H9 (cell line): ENCODE data around the gene CEP112. TPM values are rescaled to one million over a fixed set of nuclear protein-coding genes. Genes with fewer than 3 reads are reported as not detected.

ENCODE experiments used
- DNase-seq: peaks from one replicate; pipeline ENCODE4 v3.0.0-alpha.2; 2017
- H2AFZ ChIP-seq: one replicate; pipeline ENCODE4 v1.6.1; 2013; ENCODE audit warnings: mild to moderate bottlenecking, low read length, control low read depth, moderate library complexity
- H2AK5ac ChIP-seq: 2 replicates; pipeline ENCODE4 v1.6.1; 2013; ENCODE audit warnings: low read length, control low read depth, mixed read lengths; ENCODE audit not compliant: insufficient read length
- H2BK120ac ChIP-seq: one replicate; pipeline ENCODE4 v1.6.1; 2013; ENCODE audit warnings: low read depth, mild to moderate bottlenecking, low read length, control low read depth, inconsistent platforms; ENCODE audit not compliant: poor library complexity, severe bottlenecking
- H2BK12ac ChIP-seq: 2 replicates; pipeline ENCODE4 v1.6.1; 2013; ENCODE audit warnings: low read length, control low read depth, mixed read lengths, low read depth; ENCODE audit not compliant: insufficient read length
- H2BK15ac ChIP-seq: 2 replicates; pipeline ENCODE4 v1.6.1; 2013; ENCODE audit warnings: low read depth, low read length, control low read depth
- H2BK20ac ChIP-seq: one replicate; pipeline ENCODE4 v1.6.1; 2013; ENCODE audit warnings: low read depth, mild to moderate bottlenecking, low read length, control low read depth, inconsistent platforms; ENCODE audit not compliant: poor library complexity, severe bottlenecking
- H2BK5ac ChIP-seq: 2 replicates; pipeline ENCODE4 v1.6.1; 2013; ENCODE audit warnings: low read length, control low read depth, mixed read lengths; ENCODE audit not compliant: insufficient read length
- H3K14ac ChIP-seq: 2 replicates; pipeline ENCODE4 v1.6.1; 2013; ENCODE audit warnings: low read length, control low read depth; ENCODE audit not compliant: insufficient read depth
- H3K18ac ChIP-seq: 2 replicates; pipeline ENCODE4 v1.6.1; 2013; ENCODE audit warnings: low read depth, mild to moderate bottlenecking, mixed read lengths, low read length, control low read depth; ENCODE audit not compliant: insufficient read length
- H3K23ac ChIP-seq: 2 replicates; pipeline ENCODE4 v1.6.1; 2013; ENCODE audit warnings: low read length, control low read depth, mixed read lengths, low read depth; ENCODE audit not compliant: insufficient read length
- H3K23me2 ChIP-seq: 2 replicates; pipeline ENCODE4 v1.6.1; 2013; ENCODE audit warnings: low read depth, mild to moderate bottlenecking, mixed read lengths, low read length, control low read depth; ENCODE audit not compliant: insufficient read length, poor library complexity, severe bottlenecking
- H3K27ac ChIP-seq: 2 replicates; pipeline ENCODE4 v1.5.1; 2013; ENCODE audit warnings: low read length, control low read depth, mixed read lengths, low read depth; ENCODE audit not compliant: insufficient read length
- H3K27me3 ChIP-seq: 2 replicates; pipeline ENCODE4 v1.6.1; 2013; ENCODE audit warnings: low read length, control low read depth, inconsistent platforms; ENCODE audit not compliant: insufficient read depth
- H3K4ac ChIP-seq: 2 replicates; pipeline ENCODE4 v1.6.1; 2013; ENCODE audit warnings: low read depth, mild to moderate bottlenecking, control low read depth, inconsistent platforms, low read length, moderate library complexity
- H3K4me1 ChIP-seq: 2 replicates; pipeline ENCODE4 v1.6.1; 2013; ENCODE audit warnings: low read length, control low read depth, inconsistent platforms; ENCODE audit not compliant: insufficient read depth
- H3K4me2 ChIP-seq: 2 replicates; pipeline ENCODE4 v1.6.1; 2013; ENCODE audit warnings: low read length, control low read depth, mixed read lengths; ENCODE audit not compliant: insufficient read length, insufficient read depth
- H3K56ac ChIP-seq: 2 replicates; pipeline ENCODE4 v1.6.1; 2013; ENCODE audit warnings: low read depth, mild to moderate bottlenecking, mixed read lengths, low read length, control low read depth; ENCODE audit not compliant: insufficient read length
- H3K79me1 ChIP-seq: 2 replicates; pipeline ENCODE4 v1.6.1; 2013; ENCODE audit warnings: low read depth, mild to moderate bottlenecking, moderate library complexity, low read length, control low read depth, inconsistent platforms; ENCODE audit not compliant: insufficient read depth, poor library complexity, severe bottlenecking
- H3K79me2 ChIP-seq: 2 replicates; pipeline ENCODE4 v1.6.1; 2013; ENCODE audit warnings: low read length, control low read depth, inconsistent platforms; ENCODE audit not compliant: insufficient read depth
- H3K9ac ChIP-seq: 2 replicates; pipeline ENCODE4 v1.6.1; 2013; ENCODE audit warnings: low read length, control low read depth, mixed read lengths; ENCODE audit not compliant: insufficient read length; ENCODE audit errors: extremely low read depth
- H3K9me3 ChIP-seq: one replicate; pipeline ENCODE4 v1.6.1; 2013; ENCODE audit warnings: low read depth, low read length, inconsistent platforms; ENCODE audit not compliant: control insufficient read depth
- H3T11ph ChIP-seq: one replicate; pipeline ENCODE4 v1.6.1; 2013; ENCODE audit warnings: mild to moderate bottlenecking, low read length, control low read depth, inconsistent platforms
- H4K20me1 ChIP-seq: one replicate; pipeline ENCODE4 v1.6.1; 2013; ENCODE audit not compliant: control insufficient read depth, insufficient read length, insufficient read depth
- H4K5ac ChIP-seq: 2 replicates; pipeline ENCODE4 v1.6.1; 2013; ENCODE audit warnings: low read depth, mild to moderate bottlenecking, mixed read lengths, low read length, control low read depth; ENCODE audit not compliant: insufficient read length
- H4K8ac ChIP-seq: replicated peaks from 2 replicates; pipeline ENCODE4 v1.6.1; 2013; ENCODE audit warnings: low read length, control low read depth, mixed read lengths, low read depth; ENCODE audit not compliant: insufficient read length
- H4K91ac ChIP-seq: 2 replicates; pipeline ENCODE4 v1.6.1; 2013; ENCODE audit warnings: low read depth, mild to moderate bottlenecking, moderate library complexity, mixed read lengths, low read length, control low read depth; ENCODE audit not compliant: insufficient read length
- H3K27ac Mint-ChIP-seq, 3 experiments: 2 replicates in 2 of 3; 3 replicates in 1 of 3; pipeline ENCODE4 v1.8.0; 2020 to 2021; ENCODE audit warnings: mixed read lengths in 3 of 3, mild to moderate bottlenecking in 1 of 3, moderate library complexity in 1 of 3
- H3K27me3 Mint-ChIP-seq: 2 replicates; pipeline ENCODE4 v1.8.0; 2021; ENCODE audit warnings: low read depth, mild to moderate bottlenecking, moderate library complexity, mixed read lengths
- H3K36me3 Mint-ChIP-seq, 3 experiments: 2 replicates in 2 of 3; 3 replicates in 1 of 3; pipeline ENCODE4 v1.8.0; 2020 to 2021; ENCODE audit warnings: low read depth in 3 of 3, mixed read lengths in 3 of 3; ENCODE audit not compliant: insufficient read depth in 1 of 3
- H3K4me1 Mint-ChIP-seq, 2 experiments: 2 replicates each; pipeline ENCODE4 v1.8.0; 2020; ENCODE audit warnings: mixed read lengths in 2 of 2
- H3K4me3 Mint-ChIP-seq, 2 experiments: 2 replicates in 1 of 2; 3 replicates in 1 of 2; pipeline ENCODE4 v1.8.0; 2020 to 2021; ENCODE audit warnings: mild to moderate bottlenecking in 2 of 2, mixed read lengths in 2 of 2, moderate library complexity in 1 of 2
- H3K9me3 Mint-ChIP-seq, 2 experiments: 2 replicates in 1 of 2; 3 replicates in 1 of 2; pipeline ENCODE4 v1.8.0; 2020; ENCODE audit warnings: mild to moderate bottlenecking in 2 of 2, mixed read lengths in 2 of 2, moderate library complexity in 1 of 2
- WGBS: extraction: QIAGEN DNeasy Blood & Tissue Kit; methylation state at CpG from one replicate; pipeline ENCODE4 v1.1.7; 2013; ENCODE audit warnings: missing lambda C conversion rate, low lambda C conversion rate, mixed read lengths; ENCODE audit not compliant: insufficient read length; ENCODE audit errors: extremely low coverage; 5-methylcytosine and 5-hydroxymethylcytosine counted together
- total RNA-seq: library from RNA; stranded (reverse); gene quantifications from 2 replicates; pipeline ENCODE4 v1.2.1, GENCODE V29; 2021
- TF ChIP-seq, protein P1 (sequence below): fragments of 200-600 bp; sonication (generic); conservative IDR thresholded peaks from 3 replicates; pipeline ENCODE4 v1.8.0; 2021; ENCODE audit warnings: antibody characterized with exemption, mild to moderate bottlenecking

The CEP112 gene
- total RNA-seq, 1 experiment from 2014 or later = 5.4 TPM

- H3K14ac ChIP-seq = no peak overlapping the region
- H3K23ac ChIP-seq = no peak overlapping the region
- H2BK15ac ChIP-seq = no peak overlapping the region
- Mint-ChIP-seq H3K9me3 (peaks cover 7 to 8% of the 10 kb centered on the region in 2 experiments; a peak in 3 of 5 replicates), H3K4me3 (no peak overlapping the region), H3K27ac (no peak overlapping the region), H3K36me3 (peaks cover 0 to 8% (median 2%) of the 10 kb centered on the region in 3 experiments; a peak in 3 of 7 replicates), H3K27me3 (no peaks in the 10 kb centered on the region; the same call in 1 of the 2 replicates), H3K4me1 (peaks cover 0 to 6% of the 10 kb centered on the region in 2 experiments; a peak in 1 of 4 replicates)
- no peaks in the 10 kb centered on the region for H4K20me1 ChIP-seq
- no peak overlapping the region for H2BK12ac ChIP-seq
- no peaks in the 10 kb centered on the region for H3K9me3 ChIP-seq
- no peaks in the 10 kb centered on the region for H3K79me1 ChIP-seq
- DNase-seq = no peak
- H3K18ac ChIP-seq = no peak overlapping the region
- H3K4ac ChIP-seq = no peak overlapping the region
- no peak overlapping the region for H3K27ac ChIP-seq
- no peak overlapping the region for H2AFZ ChIP-seq
- no peak overlapping the region for H2BK5ac ChIP-seq
- no peak overlapping the region for H3T11ph ChIP-seq
- no peak overlapping the region for H2BK120ac ChIP-seq
- H4K91ac ChIP-seq = no peak overlapping the region
- WGBS = no CpG with 5 or more reads among the region's 3 CpGs
- H3K27me3 ChIP-seq = no peaks in the 10 kb centered on the region
- H4K5ac ChIP-seq = no peak overlapping the region
- H3K23me2 ChIP-seq = no peaks in the 10 kb centered on the region
- H2AK5ac ChIP-seq = no peak overlapping the region
- no peak overlapping the region for H2BK20ac ChIP-seq
- no peak overlapping the region for H3K9ac ChIP-seq
- H4K8ac ChIP-seq = no peak overlapping the region
- H3K4me1 ChIP-seq = no peaks in the 10 kb centered on the region
- no peak overlapping the region for H3K4me2 ChIP-seq
- no peaks in the 10 kb centered on the region for H3K79me2 ChIP-seq
- no peak overlapping the region for H3K56ac ChIP-seq
- TF ChIP-seq, protein P1, sequence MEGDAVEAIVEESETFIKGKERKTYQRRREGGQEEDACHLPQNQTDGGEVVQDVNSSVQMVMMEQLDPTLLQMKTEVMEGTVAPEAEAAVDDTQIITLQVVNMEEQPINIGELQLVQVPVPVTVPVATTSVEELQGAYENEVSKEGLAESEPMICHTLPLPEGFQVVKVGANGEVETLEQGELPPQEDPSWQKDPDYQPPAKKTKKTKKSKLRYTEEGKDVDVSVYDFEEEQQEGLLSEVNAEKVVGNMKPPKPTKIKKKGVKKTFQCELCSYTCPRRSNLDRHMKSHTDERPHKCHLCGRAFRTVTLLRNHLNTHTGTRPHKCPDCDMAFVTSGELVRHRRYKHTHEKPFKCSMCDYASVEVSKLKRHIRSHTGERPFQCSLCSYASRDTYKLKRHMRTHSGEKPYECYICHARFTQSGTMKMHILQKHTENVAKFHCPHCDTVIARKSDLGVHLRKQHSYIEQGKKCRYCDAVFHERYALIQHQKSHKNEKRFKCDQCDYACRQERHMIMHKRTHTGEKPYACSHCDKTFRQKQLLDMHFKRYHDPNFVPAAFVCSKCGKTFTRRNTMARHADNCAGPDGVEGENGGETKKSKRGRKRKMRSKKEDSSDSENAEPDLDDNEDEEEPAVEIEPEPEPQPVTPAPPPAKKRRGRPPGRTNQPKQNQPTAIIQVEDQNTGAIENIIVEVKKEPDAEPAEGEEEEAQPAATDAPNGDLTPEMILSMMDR = no peak
These were observed 323.1 kb downstream of the CEP112 start for GRCh38 chr17:65868881-65869280.
